MM.1S (cell line): Measurements from ENCODE around the gene LMBRD1.

Experiments used
- DNase-seq: peaks from one replicate; pipeline ENCODE4 v3.0.0-alpha.2; 2015
- H2AFZ ChIP-seq: fragments of 300-600 bp; sonication (generic); 2 replicates; pipeline ENCODE4 v1.6.0; 2016; ENCODE audit warnings: antibody characterized with exemption, low read length
- H3F3A ChIP-seq: fragments of 300-600 bp; sonication (generic); 2 replicates; pipeline ENCODE4 v1.6.1; 2016; ENCODE audit warnings: mild to moderate bottlenecking, antibody characterized with exemption, low read length, moderate library complexity, mixed read lengths; ENCODE audit not compliant: insufficient read depth
- H3K27ac ChIP-seq: fragments of 300-600 bp; sonication (generic); 2 replicates; pipeline ENCODE4 v1.5.1; 2016; ENCODE audit warnings: mild to moderate bottlenecking, low read length
- H3K27me3 ChIP-seq: fragments of 300-600 bp; sonication (generic); replicated peaks from 2 replicates; pipeline ENCODE4 v1.6.0; 2016; ENCODE audit warnings: low read length; ENCODE audit not compliant: insufficient read depth
- H3K36me3 ChIP-seq: fragments of 300-600 bp; sonication (generic); replicated peaks from 2 replicates; pipeline ENCODE4 v1.6.1; 2016; ENCODE audit warnings: mild to moderate bottlenecking, low read length, mixed read lengths; ENCODE audit not compliant: insufficient read depth
- H3K4me1 ChIP-seq: fragments of 300-600 bp; sonication (generic); 2 replicates; pipeline ENCODE4 v1.6.1; 2016; ENCODE audit warnings: low read length, mixed read lengths
- H3K4me2 ChIP-seq: fragments of 300-600 bp; sonication (generic); 2 replicates; pipeline ENCODE4 v1.6.0; 2016; ENCODE audit warnings: low read depth, low read length
- H3K4me3 ChIP-seq: fragments of 300-600 bp; sonication (generic); 2 replicates; pipeline ENCODE4 v1.5.1; 2016; ENCODE audit warnings: low read length, mixed read lengths
- H3K79me2 ChIP-seq: fragments of 300-600 bp; sonication (generic); 2 replicates; pipeline ENCODE4 v1.6.1; 2016; ENCODE audit warnings: mixed run types, low read length, mixed read lengths
- H3K9ac ChIP-seq: fragments of 300-600 bp; sonication (generic); 2 replicates; pipeline ENCODE4 v1.6.1; 2016; ENCODE audit warnings: low read length, mixed read lengths
- H3K9me2 ChIP-seq: fragments of 300-600 bp; sonication (generic); replicated peaks from 2 replicates; pipeline ENCODE4 v1.6.1; 2016; ENCODE audit warnings: mild to moderate bottlenecking, low read length, mixed read lengths; ENCODE audit not compliant: insufficient read depth
- H3K9me3 ChIP-seq: fragments of 300-600 bp; sonication (generic); replicated peaks from 2 replicates; pipeline ENCODE4 v1.6.1; 2016; ENCODE audit warnings: mild to moderate bottlenecking, low read length, mixed read lengths; ENCODE audit not compliant: insufficient read depth
- H4K20me1 ChIP-seq: fragments of 300-600 bp; sonication (generic); 2 replicates; pipeline ENCODE4 v1.6.1; 2016; ENCODE audit warnings: mild to moderate bottlenecking, low read length, moderate library complexity, mixed read lengths; ENCODE audit not compliant: insufficient read depth
- EZH2 ChIP-seq: fragments of 300-600 bp; sonication (generic); optimal IDR thresholded peaks from 2 replicates; pipeline ENCODE3; 2017; ENCODE audit warnings: low read depth, mild to moderate bottlenecking, antibody characterized with exemption, low read length, mixed read lengths
- EZH2phosphoT487 ChIP-seq: fragments of 300-600 bp; sonication (generic); IDR thresholded peaks from 2 replicates; pipeline ENCODE4 v1.6.1; 2018; ENCODE audit warnings: antibody characterized with exemption, low read length
- TF ChIP-seq, protein P1 (sequence below): fragments of 300-600 bp; sonication (generic); IDR thresholded peaks from 2 replicates; pipeline ENCODE4 v1.5.1; 2016; ENCODE audit warnings: antibody characterized with exemption, low read length, mixed read lengths

LMBRD1 gene

DNA sequence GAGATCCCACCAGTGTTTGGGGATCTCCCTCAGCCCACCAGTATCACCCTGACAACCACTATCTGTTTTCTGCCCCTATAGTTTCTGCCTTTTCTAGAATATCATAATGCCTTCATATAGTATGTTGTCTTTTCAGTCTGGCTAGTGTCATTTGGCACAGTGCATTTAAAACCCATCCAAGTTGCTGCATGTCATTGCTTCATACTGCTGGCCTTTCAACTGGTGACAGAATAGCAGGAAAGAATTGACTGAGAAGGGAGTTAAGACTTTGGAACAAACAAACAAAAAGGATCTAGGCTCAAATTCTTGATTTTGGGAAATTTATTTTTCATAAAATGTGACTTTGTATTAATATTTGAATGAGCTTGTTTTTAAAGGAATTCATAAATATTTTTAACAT, 4.5 kb downstream of the LMBRD1 start:
- Histone ChIP-seq H3K9me3 (no peaks in the 10 kb centered on the region), H3F3A (peaks cover 15% of the 10 kb centered on the region), H3K4me1 (peaks cover 11% of the 10 kb centered on the region), H3K4me2 (no peak overlapping the region), H3K27ac (no peak overlapping the region), H3K4me3 (no peak overlapping the region), H4K20me1 (no peaks in the 10 kb centered on the region), H3K27me3 (no peaks in the 10 kb centered on the region), H3K9me2 (no peaks in the 10 kb centered on the region), H2AFZ (no peak overlapping the region), H3K9ac (no peak overlapping the region), H3K36me3 (no peaks in the 10 kb centered on the region; the same call in 1 of the 2 replicates), H3K79me2 (peaks cover 54% of the 10 kb centered on the region)
- no peak for DNase-seq
- TF ChIP-seq EZH2phosphoT487 (no peak), EZH2 (no peak)
- TF ChIP-seq, protein P1, sequence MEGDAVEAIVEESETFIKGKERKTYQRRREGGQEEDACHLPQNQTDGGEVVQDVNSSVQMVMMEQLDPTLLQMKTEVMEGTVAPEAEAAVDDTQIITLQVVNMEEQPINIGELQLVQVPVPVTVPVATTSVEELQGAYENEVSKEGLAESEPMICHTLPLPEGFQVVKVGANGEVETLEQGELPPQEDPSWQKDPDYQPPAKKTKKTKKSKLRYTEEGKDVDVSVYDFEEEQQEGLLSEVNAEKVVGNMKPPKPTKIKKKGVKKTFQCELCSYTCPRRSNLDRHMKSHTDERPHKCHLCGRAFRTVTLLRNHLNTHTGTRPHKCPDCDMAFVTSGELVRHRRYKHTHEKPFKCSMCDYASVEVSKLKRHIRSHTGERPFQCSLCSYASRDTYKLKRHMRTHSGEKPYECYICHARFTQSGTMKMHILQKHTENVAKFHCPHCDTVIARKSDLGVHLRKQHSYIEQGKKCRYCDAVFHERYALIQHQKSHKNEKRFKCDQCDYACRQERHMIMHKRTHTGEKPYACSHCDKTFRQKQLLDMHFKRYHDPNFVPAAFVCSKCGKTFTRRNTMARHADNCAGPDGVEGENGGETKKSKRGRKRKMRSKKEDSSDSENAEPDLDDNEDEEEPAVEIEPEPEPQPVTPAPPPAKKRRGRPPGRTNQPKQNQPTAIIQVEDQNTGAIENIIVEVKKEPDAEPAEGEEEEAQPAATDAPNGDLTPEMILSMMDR = no peak

GRCh38 chr6:69791065-69791471, 5.7 kb downstream of the LMBRD1 start:
- no peak overlapping the region for H3K4me2 ChIP-seq
- no peaks in the 10 kb centered on the region for H3K27me3 ChIP-seq
- peaks cover 9% of the 10 kb centered on the region for H3F3A ChIP-seq
- H3K9me3 ChIP-seq = no peaks in the 10 kb centered on the region
- H2AFZ ChIP-seq = no peak overlapping the region
- H3K36me3 ChIP-seq = no peaks in the 10 kb centered on the region; the same call in 1 of the 2 replicates
- no peak for DNase-seq
- no peak overlapping the region for H3K4me3 ChIP-seq
- no peak overlapping the region for H3K9ac ChIP-seq
- H4K20me1 ChIP-seq = no peaks in the 10 kb centered on the region
- H3K4me1 ChIP-seq = peaks cover 8% of the 10 kb centered on the region
- no peak overlapping the region for H3K27ac ChIP-seq
- H3K9me2 ChIP-seq = no peaks in the 10 kb centered on the region
- TF ChIP-seq EZH2phosphoT487 (no peak), EZH2 (no peak)
- TF ChIP-seq, protein P1 = no peak
- peaks cover 62% of the 10 kb centered on the region for H3K79me2 ChIP-seq

DNA sequence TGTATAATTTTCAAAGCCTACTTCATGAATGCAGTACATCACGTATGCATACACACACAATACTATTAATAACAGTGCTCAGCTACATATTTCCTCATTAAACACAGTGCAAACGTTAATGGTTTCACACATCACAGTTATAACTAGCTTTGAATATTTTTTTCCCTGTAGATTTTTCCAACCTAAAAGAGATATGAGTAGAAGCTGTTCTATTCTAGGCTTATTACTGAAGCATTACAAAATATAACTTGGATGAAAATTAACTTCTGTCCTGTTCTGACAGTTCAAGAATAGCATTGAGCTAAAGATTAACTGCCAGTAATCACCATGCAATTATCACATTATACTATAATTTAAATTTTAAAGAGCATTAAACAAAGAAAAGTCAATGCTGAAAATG, 6.2 kb downstream of the LMBRD1 start:
- TF ChIP-seq EZH2phosphoT487 = no peak
- TF ChIP-seq, protein P1 = no peak
- Histone ChIP-seq H3K9me2 (no peaks in the 10 kb centered on the region), H3K36me3 (no peaks in the 10 kb centered on the region; the same call in 1 of the 2 replicates), H3K9me3 (no peaks in the 10 kb centered on the region), H3K4me2 (no peak overlapping the region), H3K4me3 (no peak overlapping the region), H3K4me1 (peaks cover 8% of the 10 kb centered on the region), H3K27me3 (no peaks in the 10 kb centered on the region), H3K9ac (no peak overlapping the region), H3K79me2 (peaks cover 62% of the 10 kb centered on the region), H3K27ac (no peak overlapping the region), H3F3A (peaks cover 4% of the 10 kb centered on the region), H2AFZ (no peak overlapping the region), H4K20me1 (no peaks in the 10 kb centered on the region)
- DNase-seq = no peak
